Activated CD4-positive, alpha-beta T cell treated with anti-CD3 and anti-CD28 coated beads for 36 hours (primary cell): ENCODE data around the gene PHACTR1. TPM values are rescaled to one million over a fixed set of nuclear protein-coding genes. Genes with fewer than 3 reads are reported as not detected.

Source experiments
- ATAC-seq: fragments of 200-7000 bp; cut with Tn5 transposase; one replicate; pipeline ENCODE4 v1.10.0; 2021; ENCODE audit warnings: mild to moderate bottlenecking, moderate library complexity
- CTCF ChIA-PET: fragments of 350-600 bp; sonication (Branson Sonifier 250); formaldehyde crosslinking; loops from one replicate; lab custom pipeline; 2021; ENCODE audit warnings: antibody characterized with exemption; lab: Charles Lee
- POLR2A ChIA-PET: fragments of 350-600 bp; sonication (Branson Sonifier 250); formaldehyde crosslinking; loops from one replicate; lab custom pipeline; 2021; ENCODE audit warnings: antibody characterized with exemption, inconsistent platforms; lab: Charles Lee
- DNase-seq: peaks from one replicate; pipeline ENCODE4 v3.0.0-alpha.2; 2020
- H3K27ac Mint-ChIP-seq: one replicate; pipeline ENCODE4 v1.8.0; 2021; ENCODE audit warnings: mixed read lengths
- H3K27me3 Mint-ChIP-seq: one replicate; pipeline ENCODE4 v1.8.0; 2021; ENCODE audit warnings: mixed read lengths
- H3K36me3 Mint-ChIP-seq: one replicate; pipeline ENCODE4 v1.8.0; 2021; ENCODE audit warnings: low read depth, mixed read lengths
- H3K4me1 Mint-ChIP-seq: one replicate; pipeline ENCODE4 v1.8.0; 2021; ENCODE audit warnings: mixed read lengths
- H3K4me3 Mint-ChIP-seq: one replicate; pipeline ENCODE4 v1.8.0; 2021; ENCODE audit warnings: mild to moderate bottlenecking, moderate library complexity, mixed read lengths
- H3K9me3 Mint-ChIP-seq: one replicate; pipeline ENCODE4 v1.8.0; 2021; ENCODE audit warnings: low read depth, mixed read lengths
- intact Hi-C, 2 experiments: fragments of 100-400 bp; cut with DNase I in 1 of 2; cut with micrococcal nuclease in 1 of 2; formaldehyde crosslinking; loops; one replicate each; pipeline versions ENCODE4 v1.14.2 to v1.15.1; 2022 to 2024; cut with DNase I, micrococcal nuclease
- total RNA-seq, 2 experiments: library from RNA; stranded (reverse); gene quantifications; one replicate each; pipeline ENCODE4 v1.2.3, GENCODE V29; 2021

The PHACTR1 gene
- total RNA-seq, 2 experiments from 2014 or later: 0.07 TPM; not detected in 1

GRCh38 chr6:13280254-13280653 is 563.7 kb downstream of the PHACTR1 start:
- Mint-ChIP-seq H3K9me3 (no peaks in the 10 kb centered on the region), H3K36me3 (no peaks in the 10 kb centered on the region), H3K27me3 (no peaks in the 10 kb centered on the region), H3K27ac (no peak overlapping the region), H3K4me3 (no peak overlapping the region), H3K4me1 (peaks cover 3% of the 10 kb centered on the region)
- ChIA-PET POLR2A (no interaction called here), CTCF (no interaction called here)
- DNase-seq (no peak), ATAC-seq (no peak)
- intact Hi-C loops: no loop called here

- ChIA-PET CTCF (no interaction called here), POLR2A (no interaction called here)
- no peak for ATAC-seq
- intact Hi-C loops: no loop called here
- H3K27ac Mint-ChIP-seq: no peak overlapping the region
- H3K36me3 Mint-ChIP-seq: peaks cover 6% of the 10 kb centered on the region
- H3K4me1 Mint-ChIP-seq: peaks cover 3% of the 10 kb centered on the region
- no peak overlapping the region for H3K4me3 Mint-ChIP-seq
- peaks cover 8% of the 10 kb centered on the region for H3K9me3 Mint-ChIP-seq
- H3K27me3 Mint-ChIP-seq: no peaks in the 10 kb centered on the region
- no peak for DNase-seq
Measured at GRCh38 chr6:13281686-13282085, 565.1 kb downstream of the PHACTR1 start.

GRCh38 chr6:13282393-13283069 is 566.0 kb downstream of the PHACTR1 start:
- peaks cover 3% of the 10 kb centered on the region for H3K4me1 Mint-ChIP-seq
- ChIA-PET POLR2A (no interaction called here), CTCF (interaction anchor here (0.6 kb wide), 1 partner anchor 1686 kb away, joined by 4 read pairs; no protein-coding TSS in a partner anchor)
- ATAC-seq (peak; percentile 30), DNase-seq (no peak)
- no peak overlapping the region for H3K4me3 Mint-ChIP-seq
- intact Hi-C loops: no loop called here
- H3K27ac Mint-ChIP-seq: no peak overlapping the region
- H3K36me3 Mint-ChIP-seq: peaks cover 10% of the 10 kb centered on the region
- peaks cover 14% of the 10 kb centered on the region for H3K9me3 Mint-ChIP-seq
- no peaks in the 10 kb centered on the region for H3K27me3 Mint-ChIP-seq

- ChIA-PET CTCF (interaction anchor here (0.6 kb wide), 1 partner anchor 1687 kb away, joined by 4 read pairs; no protein-coding TSS in a partner anchor), POLR2A (no interaction called here)
- H3K4me1 Mint-ChIP-seq: no peaks in the 10 kb centered on the region
- intact Hi-C loops: no loop called here
- peaks cover 12% of the 10 kb centered on the region for H3K36me3 Mint-ChIP-seq
- H3K9me3 Mint-ChIP-seq: peaks cover 14% of the 10 kb centered on the region
- DNase-seq: no peak
- H3K4me3 Mint-ChIP-seq: no peak overlapping the region
- H3K27ac Mint-ChIP-seq: no peak overlapping the region
- no peaks in the 10 kb centered on the region for H3K27me3 Mint-ChIP-seq
- no peak for ATAC-seq
Measured at GRCh38 chr6:13283331-13283730, 566.8 kb downstream of the PHACTR1 start.

- H3K4me1 Mint-ChIP-seq: no peaks in the 10 kb centered on the region
- no peak overlapping the region for H3K4me3 Mint-ChIP-seq
- DNase-seq: no peak
- intact Hi-C loops: no loop called here
- ChIA-PET POLR2A (no interaction called here), CTCF (interaction anchor here (0.8 kb wide), 1 partner anchor 11 kb away, joined by 4 read pairs; no protein-coding TSS in a partner anchor)
- H3K9me3 Mint-ChIP-seq: peaks cover 14% of the 10 kb centered on the region
- H3K27ac Mint-ChIP-seq: no peak overlapping the region
- ATAC-seq: no peak
- no peaks in the 10 kb centered on the region for H3K27me3 Mint-ChIP-seq
- H3K36me3 Mint-ChIP-seq: peaks cover 21% of the 10 kb centered on the region
Measured at GRCh38 chr6:13284646-13285045, 568.1 kb downstream of the PHACTR1 start.

GRCh38 chr6:13285705-13286104 is 569.1 kb downstream of the PHACTR1 start:
- DNase-seq: no peak
- ATAC-seq: no peak
- ChIA-PET POLR2A (no interaction called here), CTCF (no interaction called here)
- intact Hi-C loops: no loop called here
- no peak overlapping the region for H3K4me3 Mint-ChIP-seq
- no peaks in the 10 kb centered on the region for H3K27me3 Mint-ChIP-seq
- H3K36me3 Mint-ChIP-seq: peaks cover 26% of the 10 kb centered on the region
- H3K27ac Mint-ChIP-seq: no peak overlapping the region
- peaks cover 17% of the 10 kb centered on the region for H3K9me3 Mint-ChIP-seq
- H3K4me1 Mint-ChIP-seq: no peaks in the 10 kb centered on the region

- Mint-ChIP-seq H3K4me1 (no peaks in the 10 kb centered on the region), H3K9me3 (peaks cover 17% of the 10 kb centered on the region), H3K36me3 (peaks cover 26% of the 10 kb centered on the region), H3K27me3 (no peaks in the 10 kb centered on the region), H3K27ac (no peak overlapping the region), H3K4me3 (no peak overlapping the region)
- DNase-seq: no peak
- no peak for ATAC-seq
- ChIA-PET CTCF (no interaction called here), POLR2A (no interaction called here)
- intact Hi-C loops: no loop called here
Measured at GRCh38 chr6:13286181-13286580, 569.6 kb downstream of the PHACTR1 start.

- Mint-ChIP-seq H3K36me3 (peaks cover 32% of the 10 kb centered on the region), H3K9me3 (peaks cover 17% of the 10 kb centered on the region), H3K4me3 (no peak overlapping the region), H3K27ac (no peak overlapping the region), H3K4me1 (no peaks in the 10 kb centered on the region), H3K27me3 (no peaks in the 10 kb centered on the region)
- DNase-seq (no peak), ATAC-seq (no peak)
- POLR2A ChIA-PET: no interaction called here
- intact Hi-C loops: no loop called here
- CTCF ChIA-PET: no interaction called here
Measured at GRCh38 chr6:13287104-13287503, 570.5 kb downstream of the PHACTR1 start.

GRCh38 chr6:13288481-13288880 is 571.9 kb downstream of the PHACTR1 start:
- no peak for DNase-seq
- peaks cover 42% of the 10 kb centered on the region for H3K36me3 Mint-ChIP-seq
- ChIA-PET POLR2A (interaction anchor here (0.6 kb wide), 1 partner anchor 1503 kb away, joined by 5 read pairs; no protein-coding TSS in a partner anchor), CTCF (interaction anchor here (0.7 kb wide), 1 partner anchor 167 kb away, joined by 3 read pairs; no protein-coding TSS in a partner anchor)
- H3K9me3 Mint-ChIP-seq: peaks cover 17% of the 10 kb centered on the region
- H3K27me3 Mint-ChIP-seq: no peaks in the 10 kb centered on the region
- no peak for ATAC-seq
- H3K4me3 Mint-ChIP-seq: no peak overlapping the region
- H3K27ac Mint-ChIP-seq: no peak overlapping the region
- H3K4me1 Mint-ChIP-seq: no peaks in the 10 kb centered on the region
- intact Hi-C loops: no loop called here

GRCh38 chr6:13288969-13289391 is 572.4 kb downstream of the PHACTR1 start:
- Mint-ChIP-seq H3K27ac (no peak overlapping the region), H3K4me1 (no peaks in the 10 kb centered on the region), H3K27me3 (no peaks in the 10 kb centered on the region), H3K36me3 (peaks cover 45% of the 10 kb centered on the region), H3K9me3 (peaks cover 17% of the 10 kb centered on the region), H3K4me3 (no peak overlapping the region)
- intact Hi-C loops: no loop called here
- ChIA-PET POLR2A (no interaction called here), CTCF (no interaction called here)
- ATAC-seq (no peak), DNase-seq (no peak)

- intact Hi-C loops: no loop called here
- CTCF ChIA-PET: interaction anchor here (1.2 kb wide), 1 partner anchor 22 kb away, joined by 3 read pairs; no protein-coding TSS in a partner anchor
Measured at GRCh38 chr6:13289789-13290318, 573.3 kb downstream of the PHACTR1 start.

GRCh38 chr6:13290335-13290734 is 573.8 kb downstream of the PHACTR1 start:
- Mint-ChIP-seq H3K36me3 (peaks cover 58% of the 10 kb centered on the region), H3K27me3 (no peaks in the 10 kb centered on the region), H3K27ac (no peak overlapping the region), H3K4me1 (no peaks in the 10 kb centered on the region), H3K9me3 (peaks cover 17% of the 10 kb centered on the region), H3K4me3 (no peak overlapping the region)
- intact Hi-C loops: no loop called here
- DNase-seq (no peak), ATAC-seq (no peak)
- POLR2A ChIA-PET: no interaction called here
- CTCF ChIA-PET: interaction anchor here (1.2 kb wide), 1 partner anchor 22 kb away, joined by 3 read pairs; no protein-coding TSS in a partner anchor

More at GRCh38 chr6:13289789-13290318, 573.3 kb downstream of the PHACTR1 start:
- Mint-ChIP-seq H3K4me3 (no peak overlapping the region), H3K27ac (no peak overlapping the region), H3K4me1 (no peaks in the 10 kb centered on the region), H3K27me3 (no peaks in the 10 kb centered on the region), H3K9me3 (peaks cover 17% of the 10 kb centered on the region), H3K36me3 (peaks cover 54% of the 10 kb centered on the region)
- no peak for DNase-seq
- ATAC-seq: no peak
- POLR2A ChIA-PET: no interaction called here
